PFSK-1 (cell line): ENCODE results near the gene EPB42.

ENCODE experiments used
- FOXP2 ChIP-seq: optimal IDR thresholded peaks from 2 replicates; pipeline ENCODE3; 2011; ENCODE audit warnings: borderline replicate concordance, control low read depth, inconsistent platforms; ENCODE audit not compliant: insufficient read depth; ENCODE audit errors: extremely low read length, extremely low read depth
- POLR2AphosphoS5 ChIP-seq: IDR thresholded peaks from 2 replicates; pipeline ENCODE4 v1.6.1; 2012; ENCODE audit warnings: low read depth, mild to moderate bottlenecking, control low read depth, low read length, moderate library complexity
- SIN3A ChIP-seq: IDR thresholded peaks from 2 replicates; pipeline ENCODE4 v1.6.1; 2012; ENCODE audit warnings: mild to moderate bottlenecking, low read length, moderate library complexity, borderline replicate concordance; ENCODE audit not compliant: insufficient read depth
- TAF1 ChIP-seq: IDR thresholded peaks from 2 replicates; pipeline ENCODE4 v1.6.1; 2012; ENCODE audit warnings: low read length, control low read depth, borderline replicate concordance; ENCODE audit not compliant: insufficient read depth
- TF ChIP-seq, protein P1 (sequence below), 2 experiments: IDR thresholded peaks; 2 replicates each; pipeline versions ENCODE4 v1.6.1 to v1.8.0; 2011 to 2012; ENCODE audit warnings: low read depth in 2 of 2, low read length in 2 of 2, control low read depth in 1 of 2, inconsistent platforms in 1 of 2, mild to moderate bottlenecking in 1 of 2, moderate library complexity in 1 of 2; ENCODE audit not compliant: insufficient read depth in 1 of 2

DNA sequence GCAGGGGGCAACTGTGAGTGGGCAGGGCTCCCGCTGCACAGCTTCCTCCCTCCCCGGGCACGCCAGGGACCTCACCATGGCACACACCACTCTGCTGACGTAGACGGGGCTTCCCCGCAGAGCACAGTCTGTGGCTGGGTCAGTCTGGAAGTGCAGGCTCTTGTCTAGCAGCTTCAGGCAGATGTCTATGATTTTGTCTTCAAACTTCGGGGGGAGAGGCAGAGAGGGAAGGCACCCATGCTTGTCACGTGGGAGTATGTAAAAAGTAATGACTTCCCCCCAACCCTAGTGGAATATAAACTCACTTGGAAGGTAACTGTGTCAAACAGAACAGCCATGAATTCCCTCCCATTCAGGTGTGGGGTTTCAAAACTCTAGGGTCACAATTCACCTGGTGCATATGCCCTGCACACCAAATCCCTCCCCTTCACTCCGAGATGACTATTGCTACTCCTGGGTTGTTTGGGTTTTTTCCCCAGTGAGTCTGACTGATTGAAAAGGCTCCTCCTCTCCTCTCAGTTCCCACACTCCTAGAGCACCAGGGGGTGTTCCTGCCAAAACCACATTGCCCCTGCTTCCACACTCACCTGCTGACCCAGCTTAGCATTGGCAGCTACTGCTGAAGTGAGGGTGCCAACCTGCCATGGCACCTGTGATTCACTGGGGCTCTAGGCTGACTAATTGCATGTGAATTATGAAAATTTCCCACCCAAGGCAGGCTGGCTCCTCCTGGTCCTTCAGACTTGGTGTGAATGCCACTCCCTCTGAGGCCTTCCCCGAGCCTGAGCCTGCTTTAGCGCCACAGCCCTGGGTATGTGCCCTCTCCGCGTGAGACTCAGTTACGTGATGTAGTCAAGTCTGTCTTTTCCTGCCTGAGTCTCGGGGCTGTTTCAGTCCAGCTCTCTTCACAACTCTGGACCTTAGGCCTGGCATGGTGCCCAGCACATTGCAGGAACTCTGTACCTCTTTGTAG lies 32.9 kb upstream of the EPB42 start:
- TF ChIP-seq POLR2AphosphoS5, result no peak
- no peak for TF ChIP-seq SIN3A
- TF ChIP-seq, protein P1, sequence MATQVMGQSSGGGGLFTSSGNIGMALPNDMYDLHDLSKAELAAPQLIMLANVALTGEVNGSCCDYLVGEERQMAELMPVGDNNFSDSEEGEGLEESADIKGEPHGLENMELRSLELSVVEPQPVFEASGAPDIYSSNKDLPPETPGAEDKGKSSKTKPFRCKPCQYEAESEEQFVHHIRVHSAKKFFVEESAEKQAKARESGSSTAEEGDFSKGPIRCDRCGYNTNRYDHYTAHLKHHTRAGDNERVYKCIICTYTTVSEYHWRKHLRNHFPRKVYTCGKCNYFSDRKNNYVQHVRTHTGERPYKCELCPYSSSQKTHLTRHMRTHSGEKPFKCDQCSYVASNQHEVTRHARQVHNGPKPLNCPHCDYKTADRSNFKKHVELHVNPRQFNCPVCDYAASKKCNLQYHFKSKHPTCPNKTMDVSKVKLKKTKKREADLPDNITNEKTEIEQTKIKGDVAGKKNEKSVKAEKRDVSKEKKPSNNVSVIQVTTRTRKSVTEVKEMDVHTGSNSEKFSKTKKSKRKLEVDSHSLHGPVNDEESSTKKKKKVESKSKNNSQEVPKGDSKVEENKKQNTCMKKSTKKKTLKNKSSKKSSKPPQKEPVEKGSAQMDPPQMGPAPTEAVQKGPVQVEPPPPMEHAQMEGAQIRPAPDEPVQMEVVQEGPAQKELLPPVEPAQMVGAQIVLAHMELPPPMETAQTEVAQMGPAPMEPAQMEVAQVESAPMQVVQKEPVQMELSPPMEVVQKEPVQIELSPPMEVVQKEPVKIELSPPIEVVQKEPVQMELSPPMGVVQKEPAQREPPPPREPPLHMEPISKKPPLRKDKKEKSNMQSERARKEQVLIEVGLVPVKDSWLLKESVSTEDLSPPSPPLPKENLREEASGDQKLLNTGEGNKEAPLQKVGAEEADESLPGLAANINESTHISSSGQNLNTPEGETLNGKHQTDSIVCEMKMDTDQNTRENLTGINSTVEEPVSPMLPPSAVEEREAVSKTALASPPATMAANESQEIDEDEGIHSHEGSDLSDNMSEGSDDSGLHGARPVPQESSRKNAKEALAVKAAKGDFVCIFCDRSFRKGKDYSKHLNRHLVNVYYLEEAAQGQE (IDR thresholded peaks at IDR 0.05; ENCODE audit: insufficient read depth in 1 of 2, low read depth in 2 of 2, low read length in 2 of 2), result no peak
- no peak for TF ChIP-seq TAF1
- no peak for TF ChIP-seq FOXP2
